ENCODE data around the gene LHFPL2. TPM values are rescaled to one million over a fixed set of nuclear protein-coding genes. Genes with fewer than 3 reads are reported as not detected.

Gene LHFPL2
- total and polyA plus RNA-seq, 2 experiments from 2014 or later: 10.6 to 50.8 TPM

- H3K27ac Mint-ChIP-seq: peak overlapping the region; percentile 87
- Histone ChIP-seq H3K27ac (ENCODE audit: low read depth) (0 out of 2 replicates have a peak overlapping the region, but pooled peaks have one; percentile 26), H3K79me2 (replicated peaks; ENCODE audit: insufficient read depth) (peaks cover 39% of the 10 kb centered on the region)
Measured at GRCh38 chr5:78534905-78535200, 113.7 kb downstream of the LHFPL2 start.

More at GRCh38 chr5:78534905-78535200, 113.7 kb downstream of the LHFPL2 start:
- ATAC-seq (no peak), DNase-seq (ENCODE audit: low spot score) (no peak)
- Mint-ChIP-seq H3K9me3 (no peaks in the 10 kb centered on the region), H3K36me3 (ENCODE audit: low read depth) (no peaks in the 10 kb centered on the region), H3K27me3 (ENCODE audit: insufficient read depth, low read depth, poor library complexity) (peaks cover 2% of the 10 kb centered on the region), H3K4me3 (no peak overlapping the region), H3K4me1 (peaks cover 31% of the 10 kb centered on the region)
- H4K20me1 ChIP-seq (replicated peaks; ENCODE audit: insufficient read depth): peaks cover 4% of the 10 kb centered on the region; the same call in 1 of the 2 replicates
- no peaks in the 10 kb centered on the region for H3K27me3 ChIP-seq (ENCODE audit: insufficient read depth)
- 0 out of 2 replicates have a peak, but pooled peaks cover 4% of the 10 kb centered on the region for H3F3A ChIP-seq (replicated peaks; ENCODE audit: low read depth)
- no peak overlapping the region for H3K4me2 ChIP-seq
- H3K4me1 ChIP-seq (ENCODE audit: insufficient read depth): peaks cover 12% of the 10 kb centered on the region; the same call in 1 of the 2 replicates
- no peaks in the 10 kb centered on the region for H3K9me2 ChIP-seq (ENCODE audit: insufficient read depth)
- no peak overlapping the region for H2AFZ ChIP-seq
- TF ChIP-seq POLR2AphosphoS5 (IDR thresholded peaks at IDR 0.05; ENCODE audit: low read depth) (no peak), NANOG (IDR thresholded peaks at IDR 0.05; ENCODE audit: borderline replicate concordance) (no peak), ZNF462 (CRISPR knock-in tag; IDR thresholded peaks at IDR 0.05) (no peak), EZH2 (IDR thresholded peaks at IDR 0.05; ENCODE audit: low read depth, unreplicated experiment) (no peak), ETS1 (IDR thresholded peaks at IDR 0.05) (no peak), EZH2phosphoT487 (IDR thresholded peaks at IDR 0.05; ENCODE audit: unreplicated experiment) (no peak), CTCF (conservative IDR thresholded peaks at IDR 0.05; ENCODE audit: low read depth in 2 of 2) (no peak), STAT1 (IDR thresholded peaks at IDR 0.05; ENCODE audit: unreplicated experiment) (no peak), ZNF331 (CRISPR knock-in tag; IDR thresholded peaks at IDR 0.05; ENCODE audit: low read depth) (no peak), JUNB (IDR thresholded peaks at IDR 0.05; ENCODE audit: unreplicated experiment) (no peak), REST (IDR thresholded peaks at IDR 0.05; ENCODE audit: unreplicated experiment) (no peak), CREB1 (CRISPR knock-in tag; IDR thresholded peaks at IDR 0.05; ENCODE audit: low read depth) (no peak), ZNF114 (CRISPR knock-in tag; IDR thresholded peaks at IDR 0.05) (no peak)
- H3K4me3 ChIP-seq: no peak overlapping the region
- H3K36me3 ChIP-seq (ENCODE audit: insufficient read depth): no peaks in the 10 kb centered on the region
